GM12874 (cell line): ENCODE measurements around the gene AHCYL2.

Experiments used
- CTCF ChIP-seq: IDR thresholded peaks from 2 replicates; pipeline ENCODE4 v1.5.1; 2011; ENCODE audit warnings: low read depth, mild to moderate bottlenecking, control low read depth, low read length, moderate library complexity; ENCODE audit not compliant: insufficient read depth

Gene AHCYL2

GRCh38 chr7:129245533-129245932 lies 20.7 kb downstream of the AHCYL2 start:
- no peak for TF ChIP-seq CTCF

- no peak for TF ChIP-seq CTCF
Observed at GRCh38 chr7:129247087-129247486, 22.3 kb downstream of the AHCYL2 start.

GRCh38 chr7:129252128-129252527 lies 27.3 kb downstream of the AHCYL2 start:
- no peak for TF ChIP-seq CTCF

GRCh38 chr7:129255800-129256199 lies 31.0 kb downstream of the AHCYL2 start:
- TF ChIP-seq CTCF, result no peak

GRCh38 chr7:129256221-129256620 lies 31.4 kb downstream of the AHCYL2 start:
- no peak for TF ChIP-seq CTCF

GRCh38 chr7:129257168-129257567 lies 32.3 kb downstream of the AHCYL2 start:
- no peak for TF ChIP-seq CTCF

- no peak for TF ChIP-seq CTCF
Observed at GRCh38 chr7:129258649-129259389, 34.0 kb downstream of the AHCYL2 start.
